Measurements from ENCODE around the gene COG4.

COG4 gene

DNA sequence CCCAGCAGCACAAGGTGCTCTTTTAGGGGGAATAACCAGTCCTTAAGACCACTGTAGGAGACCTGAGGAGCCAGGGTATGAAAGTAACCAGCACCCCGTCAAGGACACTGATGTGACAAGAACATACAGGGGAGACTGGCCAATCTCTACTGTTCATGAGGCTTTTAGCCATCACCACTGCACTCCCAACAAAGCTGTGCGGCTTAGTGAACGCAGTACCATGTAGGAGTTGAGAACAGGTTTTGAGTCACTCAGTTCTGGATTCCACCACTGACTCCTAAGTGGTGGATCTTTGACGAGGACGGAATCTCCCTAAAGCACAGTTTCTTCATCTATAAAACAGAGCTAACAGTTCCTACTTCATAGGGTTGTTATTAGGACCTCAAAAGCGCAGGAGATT, 26.8 kb downstream of the COG4 start:
- no peak overlapping the region for H3K27ac ChIP-seq
- TF ChIP-seq, protein P1, sequence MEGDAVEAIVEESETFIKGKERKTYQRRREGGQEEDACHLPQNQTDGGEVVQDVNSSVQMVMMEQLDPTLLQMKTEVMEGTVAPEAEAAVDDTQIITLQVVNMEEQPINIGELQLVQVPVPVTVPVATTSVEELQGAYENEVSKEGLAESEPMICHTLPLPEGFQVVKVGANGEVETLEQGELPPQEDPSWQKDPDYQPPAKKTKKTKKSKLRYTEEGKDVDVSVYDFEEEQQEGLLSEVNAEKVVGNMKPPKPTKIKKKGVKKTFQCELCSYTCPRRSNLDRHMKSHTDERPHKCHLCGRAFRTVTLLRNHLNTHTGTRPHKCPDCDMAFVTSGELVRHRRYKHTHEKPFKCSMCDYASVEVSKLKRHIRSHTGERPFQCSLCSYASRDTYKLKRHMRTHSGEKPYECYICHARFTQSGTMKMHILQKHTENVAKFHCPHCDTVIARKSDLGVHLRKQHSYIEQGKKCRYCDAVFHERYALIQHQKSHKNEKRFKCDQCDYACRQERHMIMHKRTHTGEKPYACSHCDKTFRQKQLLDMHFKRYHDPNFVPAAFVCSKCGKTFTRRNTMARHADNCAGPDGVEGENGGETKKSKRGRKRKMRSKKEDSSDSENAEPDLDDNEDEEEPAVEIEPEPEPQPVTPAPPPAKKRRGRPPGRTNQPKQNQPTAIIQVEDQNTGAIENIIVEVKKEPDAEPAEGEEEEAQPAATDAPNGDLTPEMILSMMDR (conservative IDR thresholded peaks at IDR 0.05), result no peak

GRCh38 chr16:70495425-70496182, 27.8 kb downstream of the COG4 start:
- TF ChIP-seq, protein P1 (conservative IDR thresholded peaks at IDR 0.05), result no peak

DNA sequence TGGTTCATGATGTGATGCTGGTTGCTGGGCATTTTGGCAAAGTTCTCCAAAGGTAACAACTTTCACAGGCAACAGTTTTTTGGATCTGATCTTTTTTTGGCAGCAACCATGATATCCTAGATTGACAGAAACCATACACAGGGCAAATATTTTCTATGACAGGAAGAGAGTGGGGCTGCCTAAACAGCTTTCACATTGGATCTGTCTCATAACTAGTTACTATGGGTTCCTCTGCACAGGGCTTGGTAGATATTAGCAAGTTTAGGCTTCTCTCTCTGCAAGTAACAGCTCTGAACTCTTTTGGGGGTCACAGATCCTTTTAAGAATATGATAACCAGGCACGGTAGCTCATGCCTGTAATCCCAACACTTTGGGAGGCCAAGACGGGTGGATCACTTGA, 28.6 kb downstream of the COG4 start:
- TF ChIP-seq, protein P1 (conservative IDR thresholded peaks at IDR 0.05), result no peak

More at GRCh38 chr16:70495425-70496182, 27.8 kb downstream of the COG4 start:
- no peak overlapping the region for H3K27ac ChIP-seq

DNA sequence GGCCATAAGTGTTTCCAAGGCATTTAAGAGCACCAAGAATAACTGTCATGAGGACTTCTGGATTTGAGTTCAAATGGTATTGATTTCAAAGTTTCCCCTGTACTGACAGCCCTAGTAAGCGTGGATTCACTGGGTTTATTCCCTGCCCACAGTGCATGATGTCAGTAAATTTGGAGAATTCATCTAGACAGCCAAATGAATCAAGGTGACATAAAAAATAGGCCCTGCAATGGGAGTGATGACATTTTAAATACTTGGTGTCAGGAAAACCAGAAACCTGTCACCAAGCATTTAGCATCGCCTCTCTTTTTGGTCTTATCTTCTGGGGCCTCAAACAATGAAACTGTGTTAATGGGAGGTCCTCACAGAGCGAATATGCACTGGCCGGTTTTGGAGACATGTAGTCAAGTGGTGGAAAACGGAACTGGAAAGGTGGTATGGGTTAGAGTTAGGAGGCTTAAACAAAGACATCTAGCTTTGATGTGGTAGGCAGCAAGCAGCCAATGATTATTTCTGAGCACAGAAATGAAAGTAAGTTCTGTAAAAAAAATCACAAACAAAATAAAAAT, 29.1 kb downstream of the COG4 start:
- TF ChIP-seq, protein P1 (conservative IDR thresholded peaks at IDR 0.05), result no peak
- no peak overlapping the region for H3K27ac ChIP-seq

More for the DNA sequence above, 28.6 kb downstream of the COG4 start:
- no peak overlapping the region for H3K27ac ChIP-seq

GRCh38 chr16:70493802-70494201, 29.6 kb downstream of the COG4 start:
- H3K27ac ChIP-seq, result no peak overlapping the region
- TF ChIP-seq, protein P1 (conservative IDR thresholded peaks at IDR 0.05), result no peak

- TF ChIP-seq, protein P1 (conservative IDR thresholded peaks at IDR 0.05), result no peak
- no peak overlapping the region for H3K27ac ChIP-seq
Measured at GRCh38 chr16:70490261-70490660, 33.1 kb downstream of the COG4 start.

DNA sequence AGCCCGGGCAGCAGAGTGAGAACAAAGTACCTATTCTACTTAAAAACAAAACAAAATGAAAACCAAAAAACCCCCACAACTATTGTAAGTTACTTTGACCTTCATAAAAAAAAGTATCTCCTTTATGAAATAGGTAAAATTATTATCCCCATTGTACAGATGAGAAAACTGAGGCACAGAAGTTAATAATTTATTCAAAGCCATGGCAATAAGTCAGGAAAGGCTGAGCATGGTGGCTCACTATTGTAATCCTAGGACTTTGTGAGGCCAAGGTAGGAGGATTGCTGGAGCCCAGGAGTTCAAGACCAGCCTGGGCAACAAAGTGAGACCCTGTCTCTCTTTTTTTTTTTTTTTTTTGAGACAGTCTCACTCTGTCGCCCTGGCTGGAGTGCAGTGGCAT, 38.5 kb downstream of the COG4 start:
- no peak overlapping the region for H3K27ac ChIP-seq
- TF ChIP-seq, protein P1 (conservative IDR thresholded peaks at IDR 0.05), result no peak

Measured in VCaP (cell line).